ENCODE measurements around the gene FAM117A. TPM values are rescaled to one million over a fixed set of nuclear protein-coding genes. Genes with fewer than 3 reads are reported as not detected.

FAM117A gene
- total and polyA plus RNA-seq, 10 of the 15 experiments (the other 5 are each of a cell fraction or from before 2014, with no cell fraction given) = 2.1 to 29.6 (median 20.0) TPM

DNA sequence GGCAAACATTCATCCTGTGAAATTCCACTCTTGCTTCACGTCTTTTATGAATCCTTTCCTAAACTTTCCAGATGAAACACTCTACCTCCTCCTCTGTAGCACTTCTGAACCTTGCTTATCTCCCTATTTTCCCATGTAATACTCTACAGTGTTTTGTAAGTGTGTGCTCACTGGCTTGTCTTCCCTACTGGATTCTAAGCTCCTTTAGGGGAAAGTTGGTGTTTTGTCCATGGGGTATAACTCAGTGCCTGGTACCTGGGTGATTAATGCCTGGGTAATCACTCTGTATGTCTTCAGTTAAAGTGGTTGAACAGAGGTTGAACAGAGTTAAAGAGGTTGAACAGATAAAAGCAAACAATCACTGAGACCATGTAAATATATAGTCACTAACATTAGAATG is 20.7 kb upstream of the FAM117A start:
- in situ Hi-C loops (cut with MboI) = loop anchor here (5.0 kb wide), 2 partner anchors 77 to 212 kb away; partner anchors contain the start of gene SLC35B1
- Histone ChIP-seq H3K9ac (ENCODE audit: control insufficient read depth, insufficient read depth, low read length) (no peak overlapping the region), H3K27me3 (replicated peaks in 1 of 2; ENCODE audit: control insufficient read depth in 2 of 2, insufficient read depth in 2 of 2, low read length in 1 of 2) (no peaks in the 10 kb centered on the region), H2AFZ (ENCODE audit: control insufficient read depth, low read depth, low read length) (no peak overlapping the region), H3K9me3 (replicated peaks; ENCODE audit: control insufficient read depth, insufficient read depth, low read length) (no peaks in the 10 kb centered on the region), H3K36me3 (ENCODE audit: control insufficient read depth in 2 of 2, insufficient read depth in 2 of 2, low read length in 1 of 2) (no peaks in the 10 kb centered on the region), H3K4me1 (ENCODE audit: control insufficient read depth, insufficient read depth, low read length) (peaks cover 3% of the 10 kb centered on the region), H3K4me2 (ENCODE audit: control insufficient read depth, insufficient read depth) (no peak overlapping the region), H4K20me1 (ENCODE audit: control insufficient read depth, insufficient read depth) (no peaks in the 10 kb centered on the region), H3K27ac (ENCODE audit: control insufficient read depth, insufficient read depth) (no peak overlapping the region), H3K4me3 (no peak overlapping the region), H3K79me2 (ENCODE audit: control insufficient read depth, insufficient read depth, low read length) (peaks cover 13% of the 10 kb centered on the region)
- RAD21 ChIA-PET (ENCODE audit: unreplicated experiment) = no interaction called here
- TF ChIP-seq ZZZ3 (IDR thresholded peaks at IDR 0.05; ENCODE audit: control insufficient read depth, insufficient read length, low read depth) (no peak), IRF4 (IDR thresholded peaks at IDR 0.05; ENCODE audit: low read depth, low read length) (no peak), POU2F2 (IDR thresholded peaks at IDR 0.05; ENCODE audit: borderline replicate concordance, low read depth, low read length) (no peak), SIN3A (IDR thresholded peaks at IDR 0.05; ENCODE audit: low read depth, low read length) (no peak), SMARCA5 (IDR thresholded peaks at IDR 0.05) (no peak), ZBTB11 (CRISPR knock-in tag; IDR thresholded peaks at IDR 0.05) (no peak), MTA2 (IDR thresholded peaks at IDR 0.05; ENCODE audit: low read depth) (no peak), JUNB (IDR thresholded peaks at IDR 0.05) (no peak), POLR2A (IDR thresholded peaks at IDR 0.05; ENCODE audit: low read depth, low read length) (no peak), PAX8 (IDR thresholded peaks at IDR 0.05) (no peak), TCF3 (IDR thresholded peaks at IDR 0.05; ENCODE audit: borderline replicate concordance, insufficient read depth, low read depth, low read length) (no peak), NR2C1 (IDR thresholded peaks at IDR 0.05) (no peak), ATF7 (IDR thresholded peaks at IDR 0.05; ENCODE audit: low read depth) (no peak), SMAD1 (IDR thresholded peaks at IDR 0.05; ENCODE audit: low read depth, partially characterized antibody) (no peak)
- intact Hi-C loops (cut with micrococcal nuclease; ENCODE audit: unreplicated experiment) = loop anchor here (5.0 kb wide), 1 partner anchor 217 kb away; no protein-coding TSS in a partner anchor
- CTCF ChIA-PET = interaction anchor here (0.7 kb wide), 1 partner anchor 21 kb away, joined by 3 read pairs; the partner anchor contains the start of gene FAM117A
- BruUV-seq (replicated peaks) = no TSS peak
- 62% methylated on average over 1 of the region's 1 CpG for WGBS (ENCODE audit: insufficient coverage, insufficient replicate concordance, low lambda C conversion rate, missing lambda C conversion rate)
- no peak for FAIRE-seq
- SMC1A ChIA-PET (ENCODE audit: uncharacterized antibody, unreplicated experiment) = interaction anchor here (1.1 to 1.6 kb wide), 4 partner anchors 13 to 89 kb away, joined by 3 to 6 read pairs (median 4); no protein-coding TSS in a partner anchor
- POLR2A ChIA-PET = interaction anchor here (0.6 to 1.4 kb wide), 3 partner anchors 21 to 650 kb away, joined by 3 to 4 read pairs (median 3); partner anchors contain the start of gene FAM117A
- DNase-seq (ENCODE audit: low read depth, low spot score) = no peak
- no peak for ATAC-seq

Data from GM12878 (cell line).